Omental fat pad (tissue), 4 donors: Measurements from ENCODE around the gene SPTA1. TPM values are rescaled to one million over a fixed set of nuclear protein-coding genes. Genes with fewer than 3 reads are reported as not detected.

Experiments used
- ATAC-seq: fragments of 150-250 bp; one replicate; pipeline ENCODE4 v1.9.1; 2016; ENCODE audit warnings: mild to moderate bottlenecking, moderate library complexity; ENCODE audit not compliant: low FRiP score
- DNase-seq: peaks from one replicate; pipeline ENCODE4 v3.0.0-alpha.2; 2019; ENCODE audit warnings: low spot score
- total RNA-seq, 4 donors: library from RNA; depleted of rRNA; stranded (reverse); fragments of >200 nt; gene quantifications; one replicate each; pipeline ENCODE4 v1.1.0, GENCODE V29; 2016
- TF ChIP-seq, protein P1 (sequence below), 3 donors: fragments of 450-650 bp; IDR thresholded peaks; one replicate each; pipeline ENCODE4 v1.5.1; 2016 to 2017; ENCODE audit warnings: antibody characterized with exemption in 3 of 3, mild to moderate bottlenecking in 3 of 3, moderate library complexity in 2 of 3

Gene SPTA1
- total RNA-seq, 4 donors from 2014 or later = 0.36 to 1.8 (median 0.83) TPM

DNA sequence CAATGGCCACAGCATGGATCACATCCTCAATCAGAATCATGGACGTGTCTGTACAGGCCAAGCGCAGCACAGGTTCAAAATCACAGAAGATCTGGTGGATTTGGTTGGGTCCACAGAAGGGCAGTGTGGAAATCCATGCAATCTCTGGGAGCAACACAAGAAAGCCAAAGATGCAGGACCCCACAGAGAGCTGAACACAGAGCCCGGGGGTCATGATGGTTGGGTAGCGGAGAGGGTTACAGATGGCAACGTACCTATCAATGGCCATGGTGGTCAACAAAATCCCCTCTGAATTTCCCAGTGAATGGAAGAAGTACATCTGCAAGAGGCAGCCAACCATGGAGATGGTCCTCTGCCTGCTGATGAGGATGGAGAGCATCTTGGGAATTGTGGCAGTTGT, 37.9 kb upstream of the SPTA1 start:
- ATAC-seq (no peak), DNase-seq (no peak)
- TF ChIP-seq, protein P1, sequence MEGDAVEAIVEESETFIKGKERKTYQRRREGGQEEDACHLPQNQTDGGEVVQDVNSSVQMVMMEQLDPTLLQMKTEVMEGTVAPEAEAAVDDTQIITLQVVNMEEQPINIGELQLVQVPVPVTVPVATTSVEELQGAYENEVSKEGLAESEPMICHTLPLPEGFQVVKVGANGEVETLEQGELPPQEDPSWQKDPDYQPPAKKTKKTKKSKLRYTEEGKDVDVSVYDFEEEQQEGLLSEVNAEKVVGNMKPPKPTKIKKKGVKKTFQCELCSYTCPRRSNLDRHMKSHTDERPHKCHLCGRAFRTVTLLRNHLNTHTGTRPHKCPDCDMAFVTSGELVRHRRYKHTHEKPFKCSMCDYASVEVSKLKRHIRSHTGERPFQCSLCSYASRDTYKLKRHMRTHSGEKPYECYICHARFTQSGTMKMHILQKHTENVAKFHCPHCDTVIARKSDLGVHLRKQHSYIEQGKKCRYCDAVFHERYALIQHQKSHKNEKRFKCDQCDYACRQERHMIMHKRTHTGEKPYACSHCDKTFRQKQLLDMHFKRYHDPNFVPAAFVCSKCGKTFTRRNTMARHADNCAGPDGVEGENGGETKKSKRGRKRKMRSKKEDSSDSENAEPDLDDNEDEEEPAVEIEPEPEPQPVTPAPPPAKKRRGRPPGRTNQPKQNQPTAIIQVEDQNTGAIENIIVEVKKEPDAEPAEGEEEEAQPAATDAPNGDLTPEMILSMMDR (IDR thresholded peaks at IDR 0.05) = no peak

DNA sequence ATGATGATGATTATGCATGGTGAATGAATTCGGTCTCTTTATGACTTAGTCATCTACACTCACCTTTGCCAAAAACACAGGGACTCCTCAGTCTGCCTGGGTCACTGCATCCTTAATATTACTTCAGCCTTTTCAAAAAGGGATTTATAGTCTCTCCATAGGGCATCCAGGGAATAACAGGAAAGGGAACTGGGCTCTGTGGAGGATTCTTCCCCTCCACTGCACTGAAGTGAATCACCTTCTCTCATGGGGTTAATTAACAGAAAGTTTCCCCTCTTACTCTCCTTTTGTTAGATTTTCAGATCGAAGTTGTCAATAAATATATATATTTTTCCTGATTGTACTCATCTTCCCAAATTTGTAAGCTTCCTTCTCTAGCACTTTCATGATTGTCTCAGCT, 34.1 kb upstream of the SPTA1 start, which contains the start of gene OR6K3:
Gene OR6K3, minus strand, starts transcription at position 101 of the 400 bp plus-strand sequence. CDS start 2,605 bp downstream, outside the sequence.
- TF ChIP-seq, protein P1 (IDR thresholded peaks at IDR 0.05) = no peak
- DNase-seq (no peak), ATAC-seq (no peak)

DNA sequence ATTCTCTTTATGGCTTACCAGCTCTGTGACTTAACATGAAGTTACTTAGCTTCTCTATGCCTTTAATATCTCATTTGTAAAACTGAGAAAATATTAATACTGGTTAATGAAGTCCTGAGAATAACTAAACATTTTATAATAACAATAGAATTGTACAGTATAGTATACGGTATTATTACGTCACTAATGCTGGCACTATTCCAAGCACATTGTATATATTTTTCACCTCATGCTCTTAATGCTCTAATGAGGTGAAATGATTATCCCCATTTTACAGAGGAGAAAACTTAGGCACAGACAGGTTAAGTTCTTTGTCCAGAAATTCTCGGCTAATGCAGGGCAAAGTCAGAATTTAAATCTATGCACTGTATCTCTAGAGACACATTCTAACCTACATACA, 33.1 kb upstream of the SPTA1 start:
- TF ChIP-seq, protein P1 (IDR thresholded peaks at IDR 0.05) = no peak
- DNase-seq (no peak), ATAC-seq (no peak)

DNA sequence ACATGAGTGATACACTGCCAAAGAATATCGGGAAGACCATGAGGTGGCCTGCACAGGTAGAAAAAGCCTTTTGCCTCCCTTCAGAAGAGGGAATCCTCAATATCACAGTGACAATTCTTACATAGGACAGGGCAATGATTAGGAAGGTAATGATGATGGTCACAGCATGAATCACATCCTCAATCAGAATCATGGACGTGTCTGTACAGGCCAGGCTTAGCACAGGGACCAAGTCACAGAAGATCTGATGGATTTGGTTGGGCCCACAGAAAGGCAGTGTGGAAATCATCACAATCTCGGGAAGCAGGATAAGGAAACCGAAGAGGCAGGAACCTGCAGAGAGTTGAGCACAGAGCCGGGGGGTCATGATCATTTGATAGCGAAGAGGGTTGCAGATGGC, 30.8 kb upstream of the SPTA1 start:
- ATAC-seq (no peak), DNase-seq (no peak)
- TF ChIP-seq, protein P1 (IDR thresholded peaks at IDR 0.05) = no peak

DNA sequence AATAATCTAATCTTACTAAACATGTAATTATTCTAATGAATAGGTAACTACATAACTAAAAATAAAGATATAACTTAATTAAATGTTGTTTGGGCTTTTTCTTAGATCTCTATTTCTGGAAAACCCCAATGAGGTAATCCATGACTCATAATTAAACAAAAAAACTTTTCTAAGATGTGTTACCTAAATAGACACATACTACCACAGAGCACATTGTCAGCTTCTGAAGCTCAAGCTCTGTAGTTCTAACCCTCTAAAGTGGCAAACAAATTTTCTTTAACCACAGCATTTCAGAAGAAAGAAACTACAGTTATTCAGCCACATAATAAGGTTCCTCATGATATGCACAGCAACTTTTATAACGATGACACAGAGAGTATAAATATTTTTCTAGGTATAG, 29.8 kb upstream of the SPTA1 start:
- TF ChIP-seq, protein P1 (IDR thresholded peaks at IDR 0.05) = no peak
- ATAC-seq (no peak), DNase-seq (no peak)

DNA sequence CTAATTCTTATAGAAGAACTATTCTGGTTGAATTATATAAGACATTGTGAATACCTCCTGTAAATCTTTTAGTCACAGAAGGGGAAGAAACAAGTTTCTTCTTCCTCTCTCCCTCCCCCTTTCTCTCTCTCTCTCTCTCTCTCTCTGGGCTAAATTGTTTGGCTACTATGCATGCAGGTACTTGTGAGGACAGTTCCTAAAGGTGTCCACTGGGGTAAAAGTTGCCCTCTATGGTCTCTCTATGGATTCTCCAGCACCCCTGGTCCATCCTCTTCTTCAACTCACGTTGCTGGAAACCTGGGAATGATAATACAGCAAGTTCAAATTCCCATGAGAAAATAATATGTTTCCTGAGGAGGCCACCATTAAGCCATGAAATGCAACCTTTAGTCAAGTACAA, 28.2 kb upstream of the SPTA1 start:
- DNase-seq = no peak
- TF ChIP-seq, protein P1 (IDR thresholded peaks at IDR 0.05) = no peak
- ATAC-seq = no peak

DNA sequence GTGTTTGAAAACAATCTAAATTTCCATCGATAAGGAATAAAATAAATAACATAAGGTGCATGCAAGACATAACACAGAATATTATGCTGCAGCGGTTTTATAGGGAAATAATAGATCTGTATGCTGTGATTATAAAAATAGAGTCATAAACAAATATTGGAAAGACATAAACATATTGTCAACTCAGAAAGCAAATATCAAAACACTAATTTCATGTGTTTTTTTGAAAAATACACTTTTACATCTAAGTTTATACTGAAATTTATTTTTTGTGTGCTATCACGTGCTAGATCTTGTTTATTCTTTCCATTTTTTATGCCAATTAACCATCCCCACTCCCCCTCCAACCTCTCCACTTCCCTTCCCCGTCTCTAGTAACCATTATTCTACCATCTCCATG, 24.6 kb upstream of the SPTA1 start:
- ATAC-seq (no peak), DNase-seq (no peak)
- TF ChIP-seq, protein P1 (IDR thresholded peaks at IDR 0.05) = no peak
